K562 (cell line): ENCODE results near the gene SLC17A1. TPM values are rescaled to one million over a fixed set of nuclear protein-coding genes. Genes with fewer than 3 reads are reported as not detected.
A peak's percentile ranks its signal among the peaks of the same experiment; 100 is the strongest.

ENCODE experiments used
- ATAC-seq: fragments of 200-7000 bp; cut with Tn5 transposase; 3 replicates; pipeline ENCODE4 v1.9.1; 2020; ENCODE audit warnings: moderate library complexity
- BruUV-seq: library from RNA; stranded (reverse); fragments of 400-500 nt; replicated peaks from 2 replicates; lab custom pipeline; 2021; lab: Mats Ljungman, UMichigan
- CTCF ChIA-PET: fragments of 300-600 bp; formaldehyde crosslinking; extraction: SDS; loops from one replicate; lab custom pipeline; 2021; ENCODE audit warnings: low intra/inter-chr PET ratio; lab: Yijun Ruan, JAX
- POLR2A ChIA-PET: fragments of 300-600, 350-650 bp; sonication (Branson Sonifier 250); formaldehyde crosslinking; extraction: SDS; loops from one replicate; lab custom pipeline; 2021; ENCODE audit warnings: antibody characterized with exemption, inconsistent platforms; lab: Yijun Ruan, JAX
- DNase-seq, 4 experiments: peaks; one replicate each; pipeline versions ENCODE4 v3.0.0 to v3.0.0-alpha.2; 2011 to 2018; ENCODE audit warnings: low spot score in 3 of 4, mixed read lengths in 3 of 4; ENCODE audit errors: extremely low read depth in 1 of 4
- FAIRE-seq: peaks from 2 replicates; lab custom pipeline; 2011; peaks lifted over from hg19 to GRCh38; lab: Jason Lieb, UNC
- H2AFZ ChIP-seq: 2 replicates; pipeline ENCODE4 v1.6.0; 2011; ENCODE audit warnings: low read depth, low read length, control low read depth, inconsistent platforms
- H3K27ac ChIP-seq: fragments of 200-600 bp; 3 replicates; pipeline ENCODE4 v1.8.0; 2011; ENCODE audit warnings: low read depth, mild to moderate bottlenecking, control low read depth, inconsistent platforms, low read length, moderate library complexity, mixed read lengths; ENCODE audit errors: extremely low read depth
- H3K27me3 ChIP-seq, 2 experiments: fragments of 300-600 bp in 1 of 2; 2 replicates in 1 of 2; 3 replicates in 1 of 2; pipeline versions ENCODE4 v1.6.0 to v1.8.0; 2011; ENCODE audit warnings: inconsistent platforms in 2 of 2, low read length in 2 of 2, mild to moderate bottlenecking in 1 of 2, mixed read lengths in 1 of 2, moderate library complexity in 1 of 2; ENCODE audit not compliant: control insufficient read depth in 2 of 2, insufficient read depth in 2 of 2
- H3K36me3 ChIP-seq: fragments of 300-600 bp; 3 replicates; pipeline ENCODE4 v1.8.0; 2011; ENCODE audit warnings: mild to moderate bottlenecking, low read length, inconsistent platforms; ENCODE audit not compliant: control insufficient read depth, insufficient read depth
- H3K4me1 ChIP-seq, 2 experiments: fragments of 200-600 bp in 1 of 2; replicated peaks in 1 of 2; 2 replicates in 1 of 2; 3 replicates in 1 of 2; pipeline versions ENCODE4 v1.5.1 to v1.8.0; 2011; ENCODE audit warnings: inconsistent platforms in 2 of 2, low read length in 2 of 2, mild to moderate bottlenecking in 1 of 2, mixed read lengths in 1 of 2, moderate library complexity in 1 of 2; ENCODE audit not compliant: control insufficient read depth in 2 of 2, insufficient read depth in 2 of 2
- H3K4me2 ChIP-seq: 2 replicates; pipeline ENCODE4 v1.6.1; 2011; ENCODE audit warnings: low read length, control low read depth, inconsistent platforms, mixed read lengths; ENCODE audit not compliant: insufficient read depth
- H3K4me3 ChIP-seq: fragments of 200-600 bp; sonication (generic), shearing (Covaris generic); 2 replicates; pipeline ENCODE4 v1.5.1; 2016; ENCODE audit warnings: control low read depth, inconsistent platforms
- H3K79me2 ChIP-seq: fragments of 200-600 bp; 3 replicates; pipeline ENCODE4 v1.8.0; 2011; ENCODE audit warnings: low read length, inconsistent platforms; ENCODE audit not compliant: control insufficient read depth, insufficient read depth
- H3K9ac ChIP-seq, 2 experiments: 2 replicates each; pipeline versions ENCODE4 v1.6.0 to v1.6.1; 2011; ENCODE audit warnings: low read depth in 2 of 2, low read length in 2 of 2, control low read depth in 1 of 2, inconsistent platforms in 1 of 2, mild to moderate bottlenecking in 1 of 2, mixed read lengths in 1 of 2; ENCODE audit not compliant: insufficient read depth in 1 of 2
- H3K9me1 ChIP-seq: one replicate; pipeline ENCODE4 v1.6.0; 2011; ENCODE audit warnings: inconsistent platforms, mild to moderate bottlenecking, low read length, moderate library complexity; ENCODE audit not compliant: control insufficient read depth, insufficient read depth
- H3K9me3 ChIP-seq: replicated peaks from 2 replicates; pipeline ENCODE4 v1.5.1; 2011; ENCODE audit warnings: low read depth, low read length, inconsistent platforms; ENCODE audit not compliant: control insufficient read depth, insufficient read depth
- H4K20me1 ChIP-seq: replicated peaks from 2 replicates; pipeline ENCODE4 v1.6.1; 2011; ENCODE audit warnings: low read length, inconsistent platforms, mixed read lengths; ENCODE audit not compliant: control insufficient read depth, insufficient read depth
- ARNT ChIP-seq, 2 experiments: fragments of 450-650 bp; IDR thresholded peaks; 2 replicates each; pipeline ENCODE4 v1.6.1; 2016; ENCODE audit warnings: mild to moderate bottlenecking in 1 of 2
- CBFA2T2 ChIP-seq: fragments of 450-650 bp; conservative IDR thresholded peaks from 2 replicates; pipeline ENCODE4 v1.6.1; 2017; ENCODE audit warnings: mild to moderate bottlenecking
- CEBPB ChIP-seq: fragments of 450-650 bp; IDR thresholded peaks from 2 replicates; pipeline ENCODE4 v1.6.1; 2016; ENCODE audit warnings: missing genetic modification characterization, missing compliant biosample characterization
- CEBPG ChIP-seq, 3 experiments: fragments of 200-800 bp in 1 of 3; sonication (Bioruptor generic) in 1 of 3; sonication (generic) in 1 of 3; formaldehyde crosslinking in 1 of 3; IDR thresholded peaks in 2 of 3; conservative IDR thresholded peaks in 1 of 3; 2 replicates each; pipeline versions ENCODE4 v1.6.1 to v1.8.0; 2016 to 2022; ENCODE audit warnings: missing compliant biosample characterization in 2 of 3, missing genetic modification characterization in 2 of 3, mild to moderate bottlenecking in 1 of 3, missing genetic modification reagents in 1 of 3
- CREBBP ChIP-seq: IDR thresholded peaks from one replicate; pipeline ENCODE4 v1.6.1; 2012; ENCODE audit warnings: low read depth, mild to moderate bottlenecking, control low read depth, inconsistent platforms, low read length
- FOXP4 ChIP-seq: sonication (generic); formaldehyde crosslinking; IDR thresholded peaks from 2 replicates; pipeline ENCODE4 v1.8.0; 2022; ENCODE audit warnings: mild to moderate bottlenecking, missing genetic modification reagents, borderline replicate concordance
- GTF2B ChIP-seq: IDR thresholded peaks from 2 replicates; pipeline ENCODE4 v1.6.1; 2011; ENCODE audit not compliant: insufficient read length; ENCODE audit errors: extremely low read depth
- MCM2 ChIP-seq: fragments of 450-650 bp; IDR thresholded peaks from 2 replicates; pipeline ENCODE4 v1.6.1; 2017; ENCODE audit warnings: low read depth, mild to moderate bottlenecking
- WGBS: fragments of 100-300 bp; shearing (Covaris generic); methylation state at CpG from one replicate; pipeline ENCODE4 v1.1.6; 2016; ENCODE audit warnings: low coverage, mixed read lengths; ENCODE audit not compliant: insufficient coverage; ENCODE audit errors: missing lambda C conversion rate; 5-methylcytosine and 5-hydroxymethylcytosine counted together
- in situ Hi-C: fragments of 300-500 bp; cut with MboI; formaldehyde crosslinking; loops from 4 replicates; pipeline ENCODE4 v1.15.0; 2018; ENCODE audit warnings: inconsistent platforms, mixed read lengths
- intact Hi-C: fragments of 100-400 bp; cut with micrococcal nuclease; formaldehyde crosslinking; loops from 2 replicates; pipeline ENCODE4 v1.14.2; 2022
- polyA plus RNA-seq, 8 experiments: library from polyadenylated mRNA; depleted of rRNA in 4 of 8; stranded (reverse) in 5 of 8; unstranded in 3 of 8; fragments of >200 nt; fragmentation: Nextera tagmentation in 2 of 8; fragmentation: Illumina TruSeq in 1 of 8; extraction: Ambion mirVana in 2 of 8; extraction: Trizol in 1 of 8; gene quantifications; 2 replicates each; pipeline versions ENCODE4 v1.2.1 to v1.2.3, GENCODE V29; 2011 to 2014; ENCODE audit warnings: inconsistent platforms in 1 of 8, missing spikeins in 1 of 8
- total RNA-seq, 7 experiments: library from RNA; depleted of rRNA in 6 of 7; stranded (reverse); fragments of >200 nt in 6 of 7; fragmentation: Illumina TruSeq in 2 of 7; extraction: Trizol in 2 of 7; gene quantifications; 2 replicates each; pipeline versions ENCODE4 v1.2.1 to v1.2.3, GENCODE V29; 2011 to 2021; ENCODE audit warnings: low replicate concordance in 1 of 7

Gene SLC17A1
- total and polyA plus RNA-seq, 9 of the 15 experiments (the other 6 are each of a cell fraction or from before 2014, with no cell fraction given), result not detected

- BruUV-seq, result no TSS peak
- no peak overlapping the region for H3K4me3 ChIP-seq
- in situ Hi-C loops, result no loop called here
- no peaks in the 10 kb centered on the region for H3K36me3 ChIP-seq
- no peak overlapping the region for H3K9ac ChIP-seq
- ATAC-seq (no peak), FAIRE-seq (no peak), DNase-seq (no peak)
- no peak for TF ChIP-seq CBFA2T2
- TF ChIP-seq GTF2B, result no peak
- peak; percentile 76 for TF ChIP-seq CEBPB (tag)
- TF ChIP-seq CEBPG (CRISPR knock-in tag; IDR thresholded peaks at IDR 0.05), result no peak
- TF ChIP-seq CEBPG (tag; conservative IDR thresholded peaks at IDR 0.05 in 1 of 2, IDR thresholded peaks at IDR 0.05 in 1 of 2), result peak; percentile 29 to 82; a peak in 2 of 4 replicates
- H3K27ac ChIP-seq, result no peak overlapping the region
- no peaks in the 10 kb centered on the region for H3K9me1 ChIP-seq
- H3K27me3 ChIP-seq, result no peaks in the 10 kb centered on the region
- ChIA-PET POLR2A (no interaction called here), CTCF (no interaction called here)
- H3K79me2 ChIP-seq, result no peaks in the 10 kb centered on the region
- intact Hi-C loops, result no loop called here
- H3K4me2 ChIP-seq, result no peak overlapping the region
- H2AFZ ChIP-seq, result no peak overlapping the region
- WGBS, result under 1% methylated on average over 4 of the region's 4 CpGs
- H4K20me1 ChIP-seq, result no peaks in the 10 kb centered on the region
- no peaks in the 10 kb centered on the region for H3K4me1 ChIP-seq
- H3K9me3 ChIP-seq, result no peaks in the 10 kb centered on the region
Measured at GRCh38 chr6:25745836-25746235, 86.0 kb downstream of the SLC17A1 start.

GRCh38 chr6:25743868-25744267 is 88.0 kb downstream of the SLC17A1 start:
- Histone ChIP-seq H3K4me2 (no peak overlapping the region), H3K9me3 (no peaks in the 10 kb centered on the region)
- CTCF ChIA-PET, result no interaction called here
- no peak for TF ChIP-seq CREBBP
- no peak for TF ChIP-seq ARNT (IDR thresholded peaks at IDR 0.05)
- no peak for TF ChIP-seq FOXP4 (CRISPR knock-in tag)
- TF ChIP-seq MCM2, result no peak
- TF ChIP-seq, all 486 proteins: peak for 0
- Histone ChIP-seq H3K4me1 (no peaks in the 10 kb centered on the region), H2AFZ (no peak overlapping the region), H3K27ac (no peak overlapping the region), H4K20me1 (no peaks in the 10 kb centered on the region), H3K9ac (no peak overlapping the region), H3K27me3 (no peaks in the 10 kb centered on the region), H3K36me3 (no peaks in the 10 kb centered on the region), H3K79me2 (no peaks in the 10 kb centered on the region), H3K9me1 (no peaks in the 10 kb centered on the region), H3K4me3 (no peak overlapping the region)
- intact Hi-C loops (no loop called here), in situ Hi-C loops (no loop called here)
- DNase-seq (no peak), ATAC-seq (no peak), FAIRE-seq (no peak)
- BruUV-seq, result no TSS peak
- POLR2A ChIA-PET, result no interaction called here
